ENCODE measurements around the gene PSME2. TPM values are rescaled to one million over a fixed set of nuclear protein-coding genes. Genes with fewer than 3 reads are reported as not detected.

The PSME2 gene
- polyA plus RNA-seq, 1 donor from 2014 or later, result 73.3 TPM

DNA sequence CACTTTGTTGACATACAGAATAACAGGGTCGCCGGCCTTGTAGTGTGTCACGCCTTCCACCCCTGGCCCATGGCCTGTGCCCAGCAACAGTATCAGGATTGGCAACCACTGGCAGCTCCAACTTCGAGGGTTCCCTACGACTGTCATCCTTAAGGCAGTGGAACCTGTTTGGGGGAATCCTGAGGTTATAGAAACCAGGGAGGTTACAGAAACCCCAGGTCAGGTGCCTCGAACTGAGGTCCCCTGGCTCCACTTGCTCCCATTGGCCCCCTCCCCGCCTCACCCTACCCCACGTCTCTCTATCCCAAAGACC is 48.4 kb upstream of the PSME2 start:
- H3K27me3 ChIP-seq (ENCODE audit: insufficient read depth, low read depth, low read length), result no peaks in the 10 kb centered on the region
- peak overlapping the region; percentile 76 for H3K4me2 ChIP-seq (ENCODE audit: low read length)
- H4K20me1 ChIP-seq (ENCODE audit: insufficient read depth), result no peaks in the 10 kb centered on the region
- peak overlapping the region; percentile 92 for H3K27ac ChIP-seq (ENCODE audit: low read length)
- H3K9me2 ChIP-seq (ENCODE audit: insufficient read depth, low read length), result no peaks in the 10 kb centered on the region
- TF ChIP-seq POLR2AphosphoS5 (IDR thresholded peaks at IDR 0.05), result no peak
- TF ChIP-seq, protein P1, sequence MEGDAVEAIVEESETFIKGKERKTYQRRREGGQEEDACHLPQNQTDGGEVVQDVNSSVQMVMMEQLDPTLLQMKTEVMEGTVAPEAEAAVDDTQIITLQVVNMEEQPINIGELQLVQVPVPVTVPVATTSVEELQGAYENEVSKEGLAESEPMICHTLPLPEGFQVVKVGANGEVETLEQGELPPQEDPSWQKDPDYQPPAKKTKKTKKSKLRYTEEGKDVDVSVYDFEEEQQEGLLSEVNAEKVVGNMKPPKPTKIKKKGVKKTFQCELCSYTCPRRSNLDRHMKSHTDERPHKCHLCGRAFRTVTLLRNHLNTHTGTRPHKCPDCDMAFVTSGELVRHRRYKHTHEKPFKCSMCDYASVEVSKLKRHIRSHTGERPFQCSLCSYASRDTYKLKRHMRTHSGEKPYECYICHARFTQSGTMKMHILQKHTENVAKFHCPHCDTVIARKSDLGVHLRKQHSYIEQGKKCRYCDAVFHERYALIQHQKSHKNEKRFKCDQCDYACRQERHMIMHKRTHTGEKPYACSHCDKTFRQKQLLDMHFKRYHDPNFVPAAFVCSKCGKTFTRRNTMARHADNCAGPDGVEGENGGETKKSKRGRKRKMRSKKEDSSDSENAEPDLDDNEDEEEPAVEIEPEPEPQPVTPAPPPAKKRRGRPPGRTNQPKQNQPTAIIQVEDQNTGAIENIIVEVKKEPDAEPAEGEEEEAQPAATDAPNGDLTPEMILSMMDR (IDR thresholded peaks at IDR 0.05; ENCODE audit: poor library complexity, severe bottlenecking), result no peak
- no peak for TF ChIP-seq SMC3 (conservative IDR thresholded peaks at IDR 0.05; ENCODE audit: poor library complexity)
- no peak for TF ChIP-seq EZH2 (IDR thresholded peaks at IDR 0.05; ENCODE audit: borderline replicate concordance, insufficient read depth, low read length, poor library complexity, severe bottlenecking)
- no peak for TF ChIP-seq EP300 (conservative IDR thresholded peaks at IDR 0.05; ENCODE audit: poor library complexity, severe bottlenecking)
- no peak for TF ChIP-seq RAD21 (conservative IDR thresholded peaks at IDR 0.05)
- peak overlapping the region; percentile 92 for H3K4me3 ChIP-seq (ENCODE audit: low read length)
- H2AFZ ChIP-seq (ENCODE audit: low read depth, low read length), result peak overlapping the region; percentile 73
- H3F3A ChIP-seq (ENCODE audit: insufficient read depth, low read length, poor library complexity, severe bottlenecking), result no peaks in the 10 kb centered on the region
- peaks cover 3% of the 10 kb centered on the region for H3K79me2 ChIP-seq (replicated peaks; ENCODE audit: insufficient read depth, low read length)
- peak overlapping the region; percentile 93 for H3K9ac ChIP-seq (ENCODE audit: low read length)
- no peaks in the 10 kb centered on the region for H3K9me3 ChIP-seq (ENCODE audit: low read length)
- H3K36me3 ChIP-seq (ENCODE audit: insufficient read depth, low read length), result no peaks in the 10 kb centered on the region

DNA sequence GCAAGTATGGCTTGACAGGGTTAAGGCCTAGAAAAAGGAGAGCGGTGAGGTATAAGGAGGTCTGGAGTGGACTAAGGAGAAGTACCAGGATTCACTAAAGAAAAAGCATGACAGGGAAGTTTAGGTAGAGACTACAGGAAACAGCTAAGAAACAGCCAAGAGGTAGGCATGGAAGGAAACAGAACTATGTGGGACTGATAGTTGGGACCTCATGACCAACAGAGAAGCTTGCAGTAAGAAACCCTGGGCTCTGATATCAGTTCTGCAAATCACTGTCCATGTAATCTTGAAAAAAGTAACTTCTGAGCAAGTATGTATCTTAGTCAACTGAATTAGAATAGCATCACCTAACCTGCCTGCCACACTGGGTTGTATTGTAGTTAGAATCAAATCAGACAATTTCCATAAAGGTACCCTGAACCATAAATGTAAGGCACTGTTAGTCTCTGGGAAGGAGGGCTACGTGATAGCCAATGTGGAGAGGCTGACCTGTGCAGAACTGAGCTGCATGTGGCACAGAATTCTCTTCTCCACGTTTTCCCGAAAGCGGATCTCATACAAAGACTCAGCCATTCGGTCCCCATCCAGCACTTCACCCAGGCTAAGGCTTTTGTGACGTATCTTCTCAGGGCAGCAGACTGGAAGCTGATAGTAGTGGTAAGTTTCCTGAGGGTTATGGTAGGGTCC is 47.9 kb upstream of the PSME2 start:
- Histone ChIP-seq H3K9me3 (ENCODE audit: low read length) (no peaks in the 10 kb centered on the region), H4K20me1 (ENCODE audit: insufficient read depth) (no peaks in the 10 kb centered on the region), H3K27me3 (ENCODE audit: insufficient read depth, low read depth, low read length) (no peaks in the 10 kb centered on the region), H3K36me3 (ENCODE audit: insufficient read depth, low read length) (no peaks in the 10 kb centered on the region), H3K27ac (ENCODE audit: low read length) (peak overlapping the region; percentile 92), H3F3A (ENCODE audit: insufficient read depth, low read length, poor library complexity, severe bottlenecking) (no peaks in the 10 kb centered on the region), H3K9me2 (ENCODE audit: insufficient read depth, low read length) (no peaks in the 10 kb centered on the region), H3K9ac (ENCODE audit: low read length) (peak overlapping the region; percentile 93), H3K4me2 (ENCODE audit: low read length) (peak overlapping the region; percentile 76), H2AFZ (ENCODE audit: low read depth, low read length) (peak overlapping the region; percentile 73), H3K79me2 (replicated peaks; ENCODE audit: insufficient read depth, low read length) (peaks cover 3% of the 10 kb centered on the region), H3K4me3 (ENCODE audit: low read length) (peak overlapping the region; percentile 92)
- no peak for TF ChIP-seq SMC3 (conservative IDR thresholded peaks at IDR 0.05; ENCODE audit: poor library complexity)
- no peak for TF ChIP-seq TAF1 (IDR thresholded peaks at IDR 0.05; ENCODE audit: low read depth)

DNA sequence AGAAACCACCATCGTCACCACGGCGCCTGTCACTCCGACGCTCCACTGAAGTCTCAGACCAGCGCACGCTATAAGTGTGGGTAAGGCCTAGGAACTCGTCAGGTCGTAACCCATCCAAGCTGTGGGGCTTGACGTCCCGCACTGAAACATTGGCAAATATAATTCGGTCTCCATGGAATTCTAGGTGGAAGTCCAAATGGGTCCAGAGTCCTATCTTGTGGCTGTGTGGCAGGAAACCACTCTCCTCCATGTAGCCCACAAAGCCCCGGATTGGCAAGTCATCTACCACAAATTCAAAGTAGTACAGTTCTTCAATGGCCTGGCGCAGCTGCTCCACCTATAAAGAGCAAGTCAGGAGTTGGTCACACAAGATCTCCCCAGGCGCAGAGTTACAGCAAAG is 46.5 kb upstream of the PSME2 start:
- Histone ChIP-seq H3K9ac (ENCODE audit: low read length) (no peak overlapping the region), H3K36me3 (ENCODE audit: insufficient read depth, low read length) (no peaks in the 10 kb centered on the region), H3K4me2 (ENCODE audit: low read length) (no peak overlapping the region), H3K4me3 (ENCODE audit: low read length) (no peak overlapping the region), H3K9me3 (ENCODE audit: low read length) (no peaks in the 10 kb centered on the region), H3F3A (ENCODE audit: insufficient read depth, low read length, poor library complexity, severe bottlenecking) (no peaks in the 10 kb centered on the region), H3K79me2 (replicated peaks; ENCODE audit: insufficient read depth, low read length) (peaks cover 3% of the 10 kb centered on the region), H3K9me2 (ENCODE audit: insufficient read depth, low read length) (no peaks in the 10 kb centered on the region), H3K27ac (ENCODE audit: low read length) (no peak overlapping the region), H4K20me1 (ENCODE audit: insufficient read depth) (peaks cover 3% of the 10 kb centered on the region), H3K27me3 (ENCODE audit: insufficient read depth, low read depth, low read length) (no peaks in the 10 kb centered on the region), H2AFZ (ENCODE audit: low read depth, low read length) (no peak overlapping the region)
- TF ChIP-seq EZH2 (IDR thresholded peaks at IDR 0.05; ENCODE audit: borderline replicate concordance, insufficient read depth, low read length, poor library complexity, severe bottlenecking), result no peak
- TF ChIP-seq RAD21 (conservative IDR thresholded peaks at IDR 0.05), result no peak
- no peak for TF ChIP-seq EP300 (conservative IDR thresholded peaks at IDR 0.05; ENCODE audit: poor library complexity, severe bottlenecking)

DNA sequence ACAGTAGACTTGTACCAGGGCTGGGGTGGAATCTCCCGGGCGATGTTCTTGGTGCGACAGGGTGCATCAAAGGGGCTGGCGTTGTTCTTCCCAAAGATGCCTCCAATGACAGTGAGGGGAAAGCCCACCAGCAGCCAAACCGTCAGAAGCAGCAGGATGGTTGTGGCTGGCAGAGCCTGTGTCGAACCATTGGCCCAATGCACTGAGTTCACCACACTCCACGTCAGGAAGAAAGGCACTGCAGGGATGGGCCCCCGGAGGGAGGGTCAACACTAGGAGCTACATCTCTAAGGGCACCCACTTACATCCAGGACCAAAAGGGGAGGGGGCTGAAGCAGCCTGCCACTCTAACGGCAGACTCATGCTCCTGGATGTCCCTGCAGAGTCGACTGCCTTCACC is 44.0 kb upstream of the PSME2 start:
- no peak overlapping the region for H3K4me3 ChIP-seq (ENCODE audit: low read length)
- no peak overlapping the region for H2AFZ ChIP-seq (ENCODE audit: low read depth, low read length)
- H3K27ac ChIP-seq (ENCODE audit: low read length), result no peak overlapping the region
- no peaks in the 10 kb centered on the region for H3K27me3 ChIP-seq (ENCODE audit: insufficient read depth, low read depth, low read length)
- no peaks in the 10 kb centered on the region for H3K36me3 ChIP-seq (ENCODE audit: insufficient read depth, low read length)
- no peaks in the 10 kb centered on the region for H3K9me2 ChIP-seq (ENCODE audit: insufficient read depth, low read length)
- no peak overlapping the region for H3K4me2 ChIP-seq (ENCODE audit: low read length)
- no peaks in the 10 kb centered on the region for H3F3A ChIP-seq (ENCODE audit: insufficient read depth, low read length, poor library complexity, severe bottlenecking)
- no peaks in the 10 kb centered on the region for H3K9me3 ChIP-seq (ENCODE audit: low read length)
- H3K79me2 ChIP-seq (replicated peaks; ENCODE audit: insufficient read depth, low read length), result peaks cover 3% of the 10 kb centered on the region
- H3K9ac ChIP-seq (ENCODE audit: low read length), result no peak overlapping the region
- peaks cover 4% of the 10 kb centered on the region for H4K20me1 ChIP-seq (ENCODE audit: insufficient read depth)
- TF ChIP-seq MXI1 (conservative IDR thresholded peaks at IDR 0.05; ENCODE audit: poor library complexity, severe bottlenecking) (no peak), RAD21 (conservative IDR thresholded peaks at IDR 0.05) (no peak), POLR2AphosphoS5 (IDR thresholded peaks at IDR 0.05) (no peak), TAF1 (IDR thresholded peaks at IDR 0.05; ENCODE audit: low read depth) (no peak), SMC3 (conservative IDR thresholded peaks at IDR 0.05; ENCODE audit: poor library complexity) (no peak), EZH2 (IDR thresholded peaks at IDR 0.05; ENCODE audit: borderline replicate concordance, insufficient read depth, low read length, poor library complexity, severe bottlenecking) (no peak)
- TF ChIP-seq, protein P2, sequence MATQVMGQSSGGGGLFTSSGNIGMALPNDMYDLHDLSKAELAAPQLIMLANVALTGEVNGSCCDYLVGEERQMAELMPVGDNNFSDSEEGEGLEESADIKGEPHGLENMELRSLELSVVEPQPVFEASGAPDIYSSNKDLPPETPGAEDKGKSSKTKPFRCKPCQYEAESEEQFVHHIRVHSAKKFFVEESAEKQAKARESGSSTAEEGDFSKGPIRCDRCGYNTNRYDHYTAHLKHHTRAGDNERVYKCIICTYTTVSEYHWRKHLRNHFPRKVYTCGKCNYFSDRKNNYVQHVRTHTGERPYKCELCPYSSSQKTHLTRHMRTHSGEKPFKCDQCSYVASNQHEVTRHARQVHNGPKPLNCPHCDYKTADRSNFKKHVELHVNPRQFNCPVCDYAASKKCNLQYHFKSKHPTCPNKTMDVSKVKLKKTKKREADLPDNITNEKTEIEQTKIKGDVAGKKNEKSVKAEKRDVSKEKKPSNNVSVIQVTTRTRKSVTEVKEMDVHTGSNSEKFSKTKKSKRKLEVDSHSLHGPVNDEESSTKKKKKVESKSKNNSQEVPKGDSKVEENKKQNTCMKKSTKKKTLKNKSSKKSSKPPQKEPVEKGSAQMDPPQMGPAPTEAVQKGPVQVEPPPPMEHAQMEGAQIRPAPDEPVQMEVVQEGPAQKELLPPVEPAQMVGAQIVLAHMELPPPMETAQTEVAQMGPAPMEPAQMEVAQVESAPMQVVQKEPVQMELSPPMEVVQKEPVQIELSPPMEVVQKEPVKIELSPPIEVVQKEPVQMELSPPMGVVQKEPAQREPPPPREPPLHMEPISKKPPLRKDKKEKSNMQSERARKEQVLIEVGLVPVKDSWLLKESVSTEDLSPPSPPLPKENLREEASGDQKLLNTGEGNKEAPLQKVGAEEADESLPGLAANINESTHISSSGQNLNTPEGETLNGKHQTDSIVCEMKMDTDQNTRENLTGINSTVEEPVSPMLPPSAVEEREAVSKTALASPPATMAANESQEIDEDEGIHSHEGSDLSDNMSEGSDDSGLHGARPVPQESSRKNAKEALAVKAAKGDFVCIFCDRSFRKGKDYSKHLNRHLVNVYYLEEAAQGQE (IDR thresholded peaks at IDR 0.05; ENCODE audit: borderline replicate concordance), result no peak
- TF ChIP-seq, protein P1 (IDR thresholded peaks at IDR 0.05; ENCODE audit: poor library complexity, severe bottlenecking), result no peak

Measured in neural cell (in vitro differentiated cells).